A673 (cell line): ENCODE data around the gene PIK3CD.

Source experiments
- CTCF ChIP-seq: fragments of 300-800, 200-600 bp; sonication (generic); conservative IDR thresholded peaks from 2 replicates; pipeline ENCODE4 v1.5.1; 2017; ENCODE audit warnings: low read depth, mild to moderate bottlenecking, antibody characterized with exemption, low read length, moderate library complexity, mixed read lengths
- EZH2 ChIP-seq: fragments of 200-600 bp; sonication (generic); IDR thresholded peaks from 2 replicates; pipeline ENCODE4 v1.6.1; 2017; ENCODE audit warnings: borderline replicate concordance, low read depth, mild to moderate bottlenecking, mixed read lengths, antibody characterized with exemption, low read length; ENCODE audit not compliant: poor library complexity, severe bottlenecking

- TF ChIP-seq EZH2 (no peak), CTCF (no peak)
These were observed 123.5 kb downstream of the PIK3CD start for GRCh38 chr1:9774712-9775679.
